ENCODE results near the gene TMTC3. TPM values are rescaled to one million over a fixed set of nuclear protein-coding genes. Genes with fewer than 3 reads are reported as not detected.

The TMTC3 gene
- total RNA-seq, 1 donor from 2014 or later = 23.6 TPM

- no peaks in the 10 kb centered on the region for H3K27me3 Mint-ChIP-seq (ENCODE audit: low read depth)
- H3K36me3 Mint-ChIP-seq (ENCODE audit: low read depth) = no peaks in the 10 kb centered on the region
- no peak overlapping the region for H3K4me3 Mint-ChIP-seq
- no peak overlapping the region for H3K27ac Mint-ChIP-seq (ENCODE audit: unreplicated experiment)
- peaks cover 10% of the 10 kb centered on the region for H3K4me1 Mint-ChIP-seq
- H3K9me3 Mint-ChIP-seq = no peaks in the 10 kb centered on the region
- no peak for DNase-seq (ENCODE audit: low read depth, low spot score)
- no peak for TF ChIP-seq CTCF (conservative IDR thresholded peaks at IDR 0.05)
Observed at GRCh38 chr12:88150063-88150462, 8.0 kb downstream of the TMTC3 start.

GRCh38 chr12:88153959-88154358, 11.9 kb downstream of the TMTC3 start:
- DNase-seq (ENCODE audit: low read depth, low spot score) = no peak
- no peaks in the 10 kb centered on the region for H3K4me1 Mint-ChIP-seq
- H3K36me3 Mint-ChIP-seq (ENCODE audit: low read depth) = no peaks in the 10 kb centered on the region
- no peak overlapping the region for H3K27ac Mint-ChIP-seq (ENCODE audit: unreplicated experiment)
- no peaks in the 10 kb centered on the region for H3K9me3 Mint-ChIP-seq
- H3K27me3 Mint-ChIP-seq (ENCODE audit: low read depth) = no peaks in the 10 kb centered on the region
- H3K4me3 Mint-ChIP-seq = no peak overlapping the region
- TF ChIP-seq CTCF (conservative IDR thresholded peaks at IDR 0.05) = peak; percentile 63

- Mint-ChIP-seq H3K4me1 (no peaks in the 10 kb centered on the region), H3K27me3 (ENCODE audit: low read depth) (no peaks in the 10 kb centered on the region), H3K9me3 (no peaks in the 10 kb centered on the region), H3K4me3 (no peak overlapping the region), H3K27ac (ENCODE audit: unreplicated experiment) (no peak overlapping the region), H3K36me3 (ENCODE audit: low read depth) (peaks cover 3% of the 10 kb centered on the region)
- DNase-seq (ENCODE audit: low read depth, low spot score) = no peak
- no peak for TF ChIP-seq CTCF (conservative IDR thresholded peaks at IDR 0.05)
Observed at GRCh38 chr12:88156075-88156654, 14.1 kb downstream of the TMTC3 start.

GRCh38 chr12:88163371-88163770, 21.3 kb downstream of the TMTC3 start:
- Mint-ChIP-seq H3K27me3 (ENCODE audit: low read depth) (no peaks in the 10 kb centered on the region), H3K27ac (ENCODE audit: unreplicated experiment) (no peak overlapping the region), H3K4me3 (no peak overlapping the region), H3K36me3 (ENCODE audit: low read depth) (peaks cover 40% of the 10 kb centered on the region), H3K9me3 (no peaks in the 10 kb centered on the region), H3K4me1 (no peaks in the 10 kb centered on the region)
- TF ChIP-seq CTCF (conservative IDR thresholded peaks at IDR 0.05) = no peak
- no peak for DNase-seq (ENCODE audit: low read depth, low spot score)

- no peak for TF ChIP-seq CTCF (conservative IDR thresholded peaks at IDR 0.05)
- Mint-ChIP-seq H3K27me3 (ENCODE audit: low read depth) (no peaks in the 10 kb centered on the region), H3K4me1 (no peaks in the 10 kb centered on the region), H3K4me3 (no peak overlapping the region), H3K27ac (ENCODE audit: unreplicated experiment) (no peak overlapping the region), H3K36me3 (ENCODE audit: low read depth) (peaks cover 45% of the 10 kb centered on the region), H3K9me3 (no peaks in the 10 kb centered on the region)
- no peak for DNase-seq (ENCODE audit: low read depth, low spot score)
Observed at GRCh38 chr12:88166179-88166578, 24.1 kb downstream of the TMTC3 start.
